Pancreas (tissue), 10 donors: ENCODE measurements around the gene MTAP. TPM values are rescaled to one million over a fixed set of nuclear protein-coding genes. Genes with fewer than 3 reads are reported as not detected.

Experiments used
- ATAC-seq, 4 donors: fragments of 200-7000 bp; cut with Tn5 transposase; one replicate each; pipeline versions ENCODE4 v1.8.0 to v1.9.1; 2020; ENCODE audit warnings: mild to moderate bottlenecking in 4 of 4, moderate library complexity in 4 of 4
- DNase-seq, 6 donors: peaks; one replicate each; pipeline ENCODE4 v3.0.0-alpha.2; 2020
- FAIRE-seq: peaks from 2 replicates; lab custom pipeline; 2012; peaks lifted over from hg19 to GRCh38; lab: Jason Lieb, UNC
- H3K27ac ChIP-seq, 4 donors: fragments of 200-600 bp; sonication (generic); 1 replicate in 3 of 4; 2 replicates in 1 of 4; pipeline versions ENCODE4 v1.5.0 to v1.8.0; 2020
- H3K27me3 ChIP-seq, 4 donors: fragments of 200-600 bp; one replicate each; pipeline ENCODE4 v1.8.0; 2021
- H3K36me3 ChIP-seq, 3 donors: fragments of 200-600 bp; sonication (generic) in 1 of 3; one replicate each; pipeline versions ENCODE4 v1.5.0 to v1.8.0; 2020 to 2021
- H3K4me1 ChIP-seq, 3 donors: fragments of 200-600 bp; one replicate each; pipeline ENCODE4 v1.8.0; 2021
- H3K4me3 ChIP-seq, 4 donors: fragments of 200-600 bp; sonication (generic) in 2 of 4; one replicate each; pipeline versions ENCODE4 v1.5.0 to v1.8.0; 2020 to 2021
- H3K9me3 ChIP-seq, 4 donors: fragments of 200-600 bp; one replicate each; pipeline ENCODE4 v1.8.0; 2021
- CTCF ChIP-seq, 4 donors: fragments of 200-600 bp; sonication (generic) in 3 of 4; IDR thresholded peaks; one replicate each; pipeline versions ENCODE4 v1.5.0 to v1.8.0; 2021; ENCODE audit warnings: antibody characterized with exemption in 4 of 4
- WGBS, 2 donors: extraction: QIAGEN DNeasy Blood & Tissue Kit; methylation state at CpG; one replicate each; pipeline ENCODE4 v1.1.7; 2013; 5-methylcytosine and 5-hydroxymethylcytosine counted together
- intact Hi-C, 3 donors: fragments of 100-400 bp; cut with DNase I; formaldehyde crosslinking; loops; one replicate each; pipeline versions ENCODE4 v1.11.1 to v1.14.2; 2022
- polyA plus RNA-seq, 2 donors: library from polyadenylated mRNA; stranded (reverse); fragments of 200-250 nt; gene quantifications; one replicate each; pipeline ENCODE4 v1.2.3, GENCODE V29; 2013
- total RNA-seq, 6 donors: library from RNA; stranded (reverse); fragmentation: NEBNext Ultra II Directional in 4 of 6; extraction: Animal tissue kit (Norgen Biotek cat#: 25700) in 4 of 6; gene quantifications; one replicate each; pipeline versions ENCODE4 v1.2.1 to v1.2.4, GENCODE V29; 2021 to 2023
- donor health status: healthy with polysubstance abuse.
- donor health status: DM: no; HTN: no; CAD: no; lungs with moderate emphysema.
- donor health status: DM: no; HTN: no; CAD: no.
- donor health status: control.
- donor health status: control.
- donor health status: Bipolar disorder and iron deficiency.
- donor health status: DM: yes; HTN: yes; CAD: no.
- donor health status: DM: no; HTN: no; CAD: no.
- donor health status: DM: no; HTN: no; CAD: no.
- donor health status: DM: yes; HTN: yes; CAD: no.

Gene MTAP
- total and polyA plus RNA-seq, 8 donors, result 4.7 to 26.7 (median 16.7) TPM

GRCh38 chr9:21906213-21906612, 103.8 kb downstream of the MTAP start:
- no peaks in the 10 kb centered on the region for H3K9me3 ChIP-seq
- WGBS, 2 donors, result 89 to 92% methylated on average over 4 of the region's 4 CpGs
- ATAC-seq, result no peak
- H3K27me3 ChIP-seq, result no peaks in the 10 kb centered on the region
- H3K4me3 ChIP-seq, result no peak overlapping the region
- no peak for TF ChIP-seq CTCF (IDR thresholded peaks at IDR 0.05)
- no peak overlapping the region for H3K27ac ChIP-seq
- DNase-seq, result no peak
- H3K4me1 ChIP-seq, result no peaks in the 10 kb centered on the region
- intact Hi-C loops, result no loop called here
- FAIRE-seq, result no peak
- no peaks in the 10 kb centered on the region for H3K36me3 ChIP-seq

GRCh38 chr9:21906881-21907280, 104.4 kb downstream of the MTAP start:
- 95 to 97% methylated on average over 3 of the region's 3 CpGs for WGBS, 2 donors
- ATAC-seq (no peak), DNase-seq (no peak), FAIRE-seq (no peak)
- Histone ChIP-seq H3K27ac (no peak overlapping the region), H3K9me3 (no peaks in the 10 kb centered on the region), H3K27me3 (no peaks in the 10 kb centered on the region), H3K4me1 (no peaks in the 10 kb centered on the region), H3K4me3 (no peak overlapping the region), H3K36me3 (no peaks in the 10 kb centered on the region)
- intact Hi-C loops, result no loop called here
- TF ChIP-seq CTCF (IDR thresholded peaks at IDR 0.05), result no peak

- no peak for FAIRE-seq
- ATAC-seq, result peak in 2 of 4 donors; percentile 48 to 67
- no peak overlapping the region for H3K27ac ChIP-seq
- no peaks in the 10 kb centered on the region for H3K36me3 ChIP-seq
- 32 to 33% methylated on average over 4 of the region's 4 CpGs for WGBS, 2 donors
- H3K4me1 ChIP-seq, result no peaks in the 10 kb centered on the region
- H3K4me3 ChIP-seq, result no peak overlapping the region
- no peak for TF ChIP-seq CTCF (IDR thresholded peaks at IDR 0.05)
- DNase-seq, result no peak
- H3K27me3 ChIP-seq, result no peaks in the 10 kb centered on the region
- intact Hi-C loops, result no loop called here
- H3K9me3 ChIP-seq, result no peaks in the 10 kb centered on the region
Observed at GRCh38 chr9:21919377-21920362, 117.2 kb downstream of the MTAP start.

DNA sequence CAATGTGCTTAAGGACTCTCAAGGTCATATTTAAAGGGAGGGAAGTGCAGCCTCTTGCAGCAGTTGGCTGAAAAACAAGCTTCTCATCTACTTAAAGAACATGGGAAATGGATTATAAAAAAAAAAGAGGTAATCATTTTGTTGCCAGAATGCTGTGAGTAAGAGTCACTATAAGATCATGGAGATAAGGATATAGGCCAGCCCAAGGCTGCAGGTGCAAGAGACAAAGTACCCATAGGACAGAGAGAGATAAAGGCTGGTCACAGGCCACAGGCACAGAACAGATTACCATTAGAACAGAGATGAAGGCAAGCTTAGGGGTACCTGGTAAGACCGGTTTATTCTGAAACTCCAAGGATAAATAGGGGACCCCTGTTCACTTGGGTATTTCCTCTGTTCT, 121.3 kb downstream of the MTAP start:
- FAIRE-seq (no peak), ATAC-seq (no peak), DNase-seq (no peak)
- intact Hi-C loops, result no loop called here
- Histone ChIP-seq H3K27me3 (no peaks in the 10 kb centered on the region), H3K36me3 (no peaks in the 10 kb centered on the region), H3K4me3 (no peak overlapping the region), H3K4me1 (no peaks in the 10 kb centered on the region), H3K9me3 (no peaks in the 10 kb centered on the region), H3K27ac (no peak overlapping the region)
- WGBS, 2 donors, result 95% methylated on average over 1 of the region's 1 CpG
- TF ChIP-seq CTCF (IDR thresholded peaks at IDR 0.05), result no peak

DNA sequence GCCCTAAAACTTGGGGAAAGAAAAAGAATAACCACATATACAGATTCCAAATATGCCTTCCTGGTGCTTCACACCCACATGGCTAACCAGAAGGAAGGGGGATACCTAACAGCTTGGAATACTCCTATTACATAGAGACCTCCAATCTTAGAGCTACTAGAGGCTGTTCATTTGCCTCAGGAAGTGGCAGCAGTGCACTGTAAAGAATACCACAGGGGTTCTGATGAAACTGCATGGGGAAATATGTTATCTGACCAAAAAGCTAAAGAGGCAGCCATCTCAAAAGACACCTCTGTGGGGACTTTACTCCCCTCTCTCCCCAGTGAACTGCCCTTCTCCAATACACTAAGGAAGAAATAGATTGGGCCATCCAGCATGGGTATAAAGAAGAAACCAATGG, 125.3 kb downstream of the MTAP start:
- ATAC-seq (no peak), DNase-seq (no peak), FAIRE-seq (no peak)
- intact Hi-C loops, result no loop called here
- Histone ChIP-seq H3K27me3 (no peaks in the 10 kb centered on the region), H3K4me1 (no peaks in the 10 kb centered on the region), H3K9me3 (no peaks in the 10 kb centered on the region), H3K4me3 (no peak overlapping the region), H3K36me3 (no peaks in the 10 kb centered on the region), H3K27ac (no peak overlapping the region)
- TF ChIP-seq CTCF (IDR thresholded peaks at IDR 0.05), result no peak
